ENCODE data around the gene RNF214. TPM values are rescaled to one million over a fixed set of nuclear protein-coding genes. Genes with fewer than 3 reads are reported as not detected.

RNF214 gene
- total RNA-seq, 2 donors from 2014 or later, result 46.4 to 51.1 TPM

DNA sequence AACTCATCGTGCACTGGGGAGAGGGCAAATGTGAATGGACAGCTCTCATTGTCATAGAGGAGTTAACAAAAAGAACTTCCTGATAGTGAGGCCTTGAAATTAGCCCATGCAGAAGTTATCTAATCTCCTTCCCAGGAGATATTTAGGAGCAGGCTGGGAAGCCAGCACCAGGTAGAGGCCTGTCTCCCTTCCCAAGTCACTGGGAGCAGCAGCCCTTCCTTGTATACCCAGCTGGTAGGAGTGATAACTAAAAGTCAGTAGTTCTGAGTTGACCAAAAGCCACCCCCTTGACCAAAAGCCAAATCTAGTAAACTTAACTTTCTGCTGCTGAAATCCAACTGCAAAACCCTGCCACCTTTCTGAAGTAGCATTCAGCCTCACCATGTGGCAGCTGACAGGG lies 57.3 kb downstream of the RNF214 start:
- H3K27me3 ChIP-seq (ENCODE audit: control insufficient read depth, insufficient read depth, low read length, poor library complexity, severe bottlenecking), result no peaks in the 10 kb centered on the region
- H3K4me3 Mint-ChIP-seq, result no peak overlapping the region
- peaks cover 12% of the 10 kb centered on the region for H3K4me1 ChIP-seq (ENCODE audit: control insufficient read depth, insufficient read depth, low read length)
- H3K9ac ChIP-seq (ENCODE audit: extremely low read depth, low read length, poor library complexity, severe bottlenecking), result no peak overlapping the region
- H3K36me3 Mint-ChIP-seq (ENCODE audit: low read depth), result peaks cover 68% of the 10 kb centered on the region
- peaks cover 25% of the 10 kb centered on the region for H3K4me1 Mint-ChIP-seq
- H3K9me3 ChIP-seq (ENCODE audit: control insufficient read depth, low read length), result no peaks in the 10 kb centered on the region
- H3K36me3 ChIP-seq (ENCODE audit: control insufficient read depth, insufficient read depth, low read length), result peaks cover 81% of the 10 kb centered on the region
- no peak overlapping the region for H3K27ac ChIP-seq (ENCODE audit: low read depth, low read length)
- peak; percentile 31 for DNase-seq
- H3K9me3 Mint-ChIP-seq, result no peaks in the 10 kb centered on the region
- no peak overlapping the region for H3K27ac Mint-ChIP-seq
- no peaks in the 10 kb centered on the region for H3K27me3 Mint-ChIP-seq (ENCODE audit: insufficient read depth)
- WGBS, 2 experiments (ENCODE audit: insufficient coverage in 1 of 2, insufficient read length in 1 of 2), result 90 to 93% methylated on average over 1 of the region's 1 CpG
- TF ChIP-seq CTCF (conservative IDR thresholded peaks at IDR 0.05), result no peak
- H3K4me3 ChIP-seq (ENCODE audit: low read length), result no peak overlapping the region

DNA sequence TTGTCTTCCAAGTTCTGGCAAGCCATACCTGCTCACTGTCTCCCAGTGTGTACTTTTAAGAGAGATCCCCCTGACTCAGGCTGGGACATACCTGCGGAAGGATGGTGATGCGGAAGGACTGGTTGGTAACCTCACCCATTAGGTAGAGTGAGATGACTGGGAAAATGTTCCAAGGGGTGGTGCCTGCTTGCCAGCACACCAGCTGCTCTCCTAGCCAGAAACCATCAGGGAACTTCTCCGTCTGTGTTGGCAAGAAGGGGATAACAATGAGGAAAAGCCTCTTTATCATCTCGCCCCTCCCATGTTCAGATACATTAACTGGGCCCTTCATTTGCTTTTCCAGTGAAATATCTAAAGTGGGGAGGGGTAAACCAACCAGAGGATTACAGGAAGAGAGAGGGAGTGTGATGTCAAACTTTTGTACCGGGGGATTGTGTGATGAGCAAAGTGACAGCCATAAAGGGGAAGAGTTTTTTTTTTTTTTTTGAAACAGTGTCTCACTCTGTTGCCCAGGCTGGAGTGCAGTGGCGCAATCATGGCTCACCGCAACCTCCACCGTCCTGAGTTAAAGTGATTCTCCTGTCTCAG lies 58.4 kb downstream of the RNF214 start, which contains the start of gene BACE1-AS:
BACE1-AS (plus strand) TSS at position 538 of the 588 bp plus-strand sequence.
- no peak for TF ChIP-seq CTCF (conservative IDR thresholded peaks at IDR 0.05)
- H3K9ac ChIP-seq (ENCODE audit: extremely low read depth, low read length, poor library complexity, severe bottlenecking), result no peak within 1 kb of the TSS

DNA sequence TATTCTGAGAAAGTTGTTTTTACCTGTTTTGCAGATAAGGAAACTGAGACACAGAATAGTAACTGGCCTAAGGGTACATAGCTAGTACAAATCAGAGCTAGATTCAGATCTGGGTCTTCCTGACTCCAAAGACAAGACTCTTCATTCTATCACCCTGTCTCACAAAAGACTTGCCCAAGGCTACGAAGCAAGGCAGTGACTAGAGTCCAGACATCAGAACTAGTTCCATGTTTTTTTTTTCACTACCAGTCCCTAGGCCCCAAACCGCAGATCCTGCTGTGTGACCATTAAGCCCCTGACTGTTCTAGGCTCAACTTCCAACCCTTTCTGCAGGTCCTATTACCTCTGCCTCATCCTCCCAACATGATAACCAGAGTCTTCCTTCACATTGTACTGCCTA lies 60.1 kb downstream of the RNF214 start:
- Mint-ChIP-seq H3K9me3 (no peaks in the 10 kb centered on the region), H3K4me3 (no peak overlapping the region), H3K4me1 (peaks cover 18% of the 10 kb centered on the region), H3K27me3 (ENCODE audit: insufficient read depth) (no peaks in the 10 kb centered on the region), H3K27ac (no peak overlapping the region), H3K36me3 (ENCODE audit: low read depth) (peaks cover 54% of the 10 kb centered on the region)
- Histone ChIP-seq H3K9ac (ENCODE audit: extremely low read depth, low read length, poor library complexity, severe bottlenecking) (no peak overlapping the region), H3K4me3 (ENCODE audit: low read length) (no peak overlapping the region), H3K9me3 (ENCODE audit: control insufficient read depth, low read length) (no peaks in the 10 kb centered on the region), H3K36me3 (ENCODE audit: control insufficient read depth, insufficient read depth, low read length) (peaks cover 55% of the 10 kb centered on the region), H3K27ac (ENCODE audit: low read depth, low read length) (no peak overlapping the region), H3K27me3 (ENCODE audit: control insufficient read depth, insufficient read depth, low read length, poor library complexity, severe bottlenecking) (no peaks in the 10 kb centered on the region), H3K4me1 (ENCODE audit: control insufficient read depth, insufficient read depth, low read length) (peaks cover 17% of the 10 kb centered on the region)
- WGBS, 2 experiments (ENCODE audit: insufficient coverage in 1 of 2, insufficient read length in 1 of 2), result 96% methylated on average over 2 of the region's 2 CpGs
- no peak for TF ChIP-seq CTCF (conservative IDR thresholded peaks at IDR 0.05)
- DNase-seq, result no peak

More for the DNA sequence above, 58.4 kb downstream of the RNF214 start, which contains the start of gene BACE1-AS:
- DNase-seq, result peak; percentile 39
- peaks cover 60% of the 10 kb centered on the region for H3K36me3 Mint-ChIP-seq (ENCODE audit: low read depth)
- Histone ChIP-seq H3K4me1 (ENCODE audit: control insufficient read depth, insufficient read depth, low read length) (peaks cover 16% of the 10 kb centered on the region), H3K9me3 (ENCODE audit: control insufficient read depth, low read length) (no peaks in the 10 kb centered on the region), H3K27ac (ENCODE audit: low read depth, low read length) (no peak within 1 kb of the TSS), H3K4me3 (ENCODE audit: low read length) (no peak within 1 kb of the TSS), H3K36me3 (ENCODE audit: control insufficient read depth, insufficient read depth, low read length) (peaks cover 70% of the 10 kb centered on the region), H3K27me3 (ENCODE audit: control insufficient read depth, insufficient read depth, low read length, poor library complexity, severe bottlenecking) (no peaks in the 10 kb centered on the region)
- no peaks in the 10 kb centered on the region for H3K27me3 Mint-ChIP-seq (ENCODE audit: insufficient read depth)
- WGBS, 2 experiments (ENCODE audit: insufficient coverage in 1 of 2, insufficient read length in 1 of 2), result 92 to 100% methylated on average over 2 to 8 of the region's 8 CpGs
- H3K4me1 Mint-ChIP-seq, result peaks cover 25% of the 10 kb centered on the region
- no peak within 1 kb of the TSS for H3K27ac Mint-ChIP-seq
- no peak within 1 kb of the TSS for H3K4me3 Mint-ChIP-seq
- no peaks in the 10 kb centered on the region for H3K9me3 Mint-ChIP-seq
